DOHH2 (cell line): ENCODE results near the gene SSB.

Experiments used
- H3F3A ChIP-seq: fragments of 200-600 bp; sonication (generic), shearing (Covaris generic); 2 replicates; pipeline ENCODE4 v1.6.0; 2016; ENCODE audit warnings: antibody characterized with exemption, mild to moderate bottlenecking; ENCODE audit not compliant: control insufficient read depth, insufficient read depth
- H3K27ac ChIP-seq: fragments of 200-600 bp; sonication (generic); 2 replicates; pipeline ENCODE4 v1.5.1; 2014; ENCODE audit warnings: low read depth, mild to moderate bottlenecking, low read length, moderate library complexity
- H3K27me3 ChIP-seq: fragments of 200-600 bp; sonication (generic); 2 replicates; pipeline ENCODE4 v1.6.1; 2014; ENCODE audit warnings: mild to moderate bottlenecking, low read length, mixed read lengths; ENCODE audit not compliant: control insufficient read depth
- H3K36me3 ChIP-seq: fragments of 200-600 bp; sonication (generic); 2 replicates; pipeline ENCODE4 v1.6.1; 2014; ENCODE audit warnings: mild to moderate bottlenecking, low read length, moderate library complexity, mixed read lengths; ENCODE audit not compliant: control insufficient read depth
- H3K4me1 ChIP-seq: fragments of 200-600 bp; sonication (generic); 2 replicates; pipeline ENCODE4 v1.6.1; 2014; ENCODE audit warnings: mild to moderate bottlenecking, low read length, mixed read lengths; ENCODE audit not compliant: control insufficient read depth
- H3K4me2 ChIP-seq: fragments of 200-600 bp; sonication (generic); 2 replicates; pipeline ENCODE4 v1.6.0; 2014; ENCODE audit warnings: mild to moderate bottlenecking, low read length, moderate library complexity
- H3K4me3 ChIP-seq: fragments of 200-600 bp; sonication (generic); 2 replicates; pipeline ENCODE4 v1.5.1; 2014; ENCODE audit warnings: mild to moderate bottlenecking, low read length, mixed read lengths
- H3K79me2 ChIP-seq: fragments of 200-600 bp; sonication (generic); 2 replicates; pipeline ENCODE4 v1.6.1; 2014; ENCODE audit warnings: mild to moderate bottlenecking, low read length, mixed read lengths; ENCODE audit not compliant: control insufficient read depth
- H3K9me2 ChIP-seq: fragments of 200-600 bp; sonication (generic); replicated peaks from 2 replicates; pipeline ENCODE4 v1.6.1; 2014; ENCODE audit warnings: mild to moderate bottlenecking, low read length, mixed read lengths; ENCODE audit not compliant: control insufficient read depth
- H3K9me3 ChIP-seq: fragments of 200-600 bp; sonication (generic); 2 replicates; pipeline ENCODE4 v1.6.1; 2014; ENCODE audit warnings: antibody characterized with exemption, low read length, mixed read lengths; ENCODE audit not compliant: control insufficient read depth, insufficient read depth
- H4K20me1 ChIP-seq: fragments of 200-600 bp; sonication (generic); 2 replicates; pipeline ENCODE4 v1.6.0; 2014; ENCODE audit warnings: low read depth, mild to moderate bottlenecking, antibody characterized with exemption, low read length, moderate library complexity; ENCODE audit not compliant: control insufficient read depth, insufficient read depth
- CTCF ChIP-seq: fragments of 200-600 bp; sonication (generic); IDR thresholded peaks from one replicate; pipeline ENCODE4 v1.5.1; 2014; ENCODE audit warnings: antibody characterized with exemption, mild to moderate bottlenecking, low read depth, low read length; ENCODE audit not compliant: poor library complexity, severe bottlenecking
- EZH2phosphoT487 ChIP-seq: fragments of 200-600 bp; sonication (generic); IDR thresholded peaks from 2 replicates; pipeline ENCODE4 v1.6.1; 2017; ENCODE audit warnings: borderline replicate concordance, mild to moderate bottlenecking, antibody characterized with exemption, low read length, moderate library complexity, mixed read lengths

The SSB gene

DNA sequence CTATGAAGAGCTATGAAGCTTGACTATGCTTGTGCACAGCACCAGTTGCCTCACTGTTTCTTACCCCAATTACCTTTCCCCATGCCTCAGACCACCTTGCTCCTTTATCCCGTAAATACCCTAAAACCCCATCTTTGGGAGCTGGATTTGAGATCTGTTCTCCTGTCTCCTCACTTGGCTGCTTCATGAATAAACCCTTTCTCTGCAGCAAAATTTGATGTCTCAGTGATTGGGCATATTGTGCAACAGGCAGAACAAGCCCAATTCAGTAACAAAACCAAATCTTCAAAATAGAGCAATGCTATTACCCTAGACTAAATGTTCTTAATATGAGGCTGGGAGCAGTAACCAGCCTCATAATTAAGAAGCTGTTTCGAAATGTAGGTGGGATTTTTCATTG lies 3.5 kb upstream of the SSB start:
- TF ChIP-seq CTCF (no peak), EZH2phosphoT487 (no peak)
- H3K27ac ChIP-seq: no peak overlapping the region
- H3K4me3 ChIP-seq: no peak overlapping the region
- H3K27me3 ChIP-seq: no peaks in the 10 kb centered on the region
- peaks cover 14% of the 10 kb centered on the region for H3K79me2 ChIP-seq
- H4K20me1 ChIP-seq: no peaks in the 10 kb centered on the region
- peaks cover 7% of the 10 kb centered on the region for H3F3A ChIP-seq
- H3K9me2 ChIP-seq: no peaks in the 10 kb centered on the region
- no peak overlapping the region for H3K4me2 ChIP-seq
- H3K9me3 ChIP-seq: no peaks in the 10 kb centered on the region
- H3K36me3 ChIP-seq: peaks cover 13% of the 10 kb centered on the region
- peaks cover 8% of the 10 kb centered on the region for H3K4me1 ChIP-seq

DNA sequence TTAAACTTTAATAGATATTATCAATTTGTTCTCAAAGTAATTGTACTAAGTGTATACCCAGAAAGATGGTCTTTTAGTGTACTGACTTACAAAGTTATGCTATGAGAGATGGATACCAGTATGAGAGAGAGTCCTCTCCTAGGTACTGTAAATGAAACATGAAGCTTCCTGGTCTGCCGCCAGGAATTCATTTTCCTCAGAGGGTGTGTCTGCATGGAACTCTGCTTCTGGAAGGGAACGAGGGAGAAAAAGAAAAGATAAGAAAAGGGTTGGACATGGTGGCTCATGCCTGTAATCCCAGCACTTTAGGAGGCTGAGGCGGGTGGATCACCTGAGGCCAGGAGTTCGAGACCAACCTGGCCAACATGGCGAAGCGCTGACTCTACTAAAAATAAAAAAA lies 2.2 kb upstream of the SSB start:
- Histone ChIP-seq H3K36me3 (peaks cover 21% of the 10 kb centered on the region), H3K9me3 (no peaks in the 10 kb centered on the region), H3K9me2 (no peaks in the 10 kb centered on the region)

GRCh38 chr2:169797601-169798000 lies 1.1 kb upstream of the SSB start:
- no peak overlapping the region for H3K4me3 ChIP-seq
- H3K79me2 ChIP-seq: peaks cover 38% of the 10 kb centered on the region
- peaks cover 7% of the 10 kb centered on the region for H3F3A ChIP-seq
- peaks cover 28% of the 10 kb centered on the region for H3K4me1 ChIP-seq
- peaks cover 33% of the 10 kb centered on the region for H3K36me3 ChIP-seq
- no peaks in the 10 kb centered on the region for H3K9me2 ChIP-seq
- H3K27ac ChIP-seq: no peak overlapping the region
- no peak overlapping the region for H3K4me2 ChIP-seq
- no peaks in the 10 kb centered on the region for H4K20me1 ChIP-seq
- no peaks in the 10 kb centered on the region for H3K27me3 ChIP-seq
- no peaks in the 10 kb centered on the region for H3K9me3 ChIP-seq
- TF ChIP-seq CTCF (no peak), EZH2phosphoT487 (no peak)

More for the DNA sequence above, 2.2 kb upstream of the SSB start:
- peaks cover 7% of the 10 kb centered on the region for H3F3A ChIP-seq
- TF ChIP-seq EZH2phosphoT487 (no peak), CTCF (no peak)
- peaks cover 26% of the 10 kb centered on the region for H3K79me2 ChIP-seq
- H3K4me3 ChIP-seq: no peak overlapping the region
- no peak overlapping the region for H3K4me2 ChIP-seq
- no peaks in the 10 kb centered on the region for H4K20me1 ChIP-seq
- no peak overlapping the region for H3K27ac ChIP-seq
- H3K27me3 ChIP-seq: no peaks in the 10 kb centered on the region
- H3K4me1 ChIP-seq: peaks cover 17% of the 10 kb centered on the region

DNA sequence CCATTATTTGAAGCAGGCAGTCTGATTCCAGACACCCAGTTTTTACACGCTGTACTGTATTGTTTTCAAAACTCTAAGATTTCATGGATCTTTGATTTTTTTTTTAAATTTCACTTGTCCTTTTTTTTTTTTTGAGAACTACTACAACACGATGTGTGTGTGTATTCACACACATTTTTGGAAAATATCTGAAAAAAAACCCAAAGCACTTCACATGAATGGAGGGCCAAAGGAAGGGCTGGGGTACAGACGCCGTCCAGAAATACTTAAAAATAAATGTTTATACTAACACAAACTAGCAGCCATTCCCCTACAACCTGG lies 314 bp upstream of the SSB start:
- Histone ChIP-seq H3K4me2 (peak overlapping the region; percentile 92), H3K9me2 (no peaks in the 10 kb centered on the region), H3K27ac (peak overlapping the region; percentile 90), H3K4me3 (peak overlapping the region; percentile 83), H3F3A (peaks cover 7% of the 10 kb centered on the region), H3K9me3 (no peaks in the 10 kb centered on the region), H3K79me2 (peaks cover 46% of the 10 kb centered on the region), H3K27me3 (no peaks in the 10 kb centered on the region), H4K20me1 (no peaks in the 10 kb centered on the region), H3K36me3 (peaks cover 40% of the 10 kb centered on the region), H3K4me1 (peaks cover 28% of the 10 kb centered on the region)
- TF ChIP-seq CTCF (no peak), EZH2phosphoT487 (no peak)
